ENCODE data around the gene MYOM1.
A peak's percentile ranks its signal among the peaks of the same experiment; 100 is the strongest.
"Not testable (repeated sequence)": the region's sequence is repeated elsewhere in the genome, so short reads cannot be mapped to it uniquely, and the experiment has no call there.

Gene MYOM1

DNA sequence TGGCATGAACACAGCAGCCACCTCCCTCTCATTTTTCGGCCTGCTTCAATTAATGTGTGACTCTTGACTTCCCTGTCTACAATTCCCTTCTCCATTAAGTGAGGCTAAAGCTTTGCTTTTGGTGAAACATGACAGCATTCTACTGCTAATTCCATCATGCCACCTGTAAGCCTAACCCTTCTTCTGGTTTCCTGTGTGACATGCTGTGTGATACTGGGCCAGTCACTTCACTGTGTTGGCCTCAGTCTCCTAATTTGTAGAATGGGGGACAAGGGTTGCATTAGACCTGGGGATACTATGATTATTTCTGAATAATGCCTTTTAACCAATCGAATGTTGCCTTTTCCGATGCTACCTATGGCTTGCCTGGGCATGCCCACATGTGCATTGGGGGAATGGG, 146.4 kb downstream of the MYOM1 start:
- DNase-seq, result not testable (repeated sequence)

DNA sequence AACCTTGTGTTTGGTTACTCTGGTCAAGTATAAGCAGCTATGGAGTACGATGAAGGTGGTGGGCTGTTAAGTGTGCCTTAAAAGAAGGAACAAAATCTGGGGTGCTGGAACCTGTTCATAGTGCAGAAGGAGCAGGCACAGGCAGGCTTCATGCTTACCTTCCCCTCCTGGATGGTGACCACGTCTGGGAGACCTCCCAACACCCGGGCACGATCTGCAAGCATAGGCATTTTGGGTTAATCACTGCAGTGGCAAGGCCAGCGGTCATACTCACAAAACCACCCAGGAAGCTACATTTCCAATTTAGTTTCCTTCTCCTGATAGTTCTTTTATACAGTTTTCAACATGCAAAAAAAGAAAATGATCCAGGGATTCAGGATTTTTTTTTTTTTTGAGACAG, 148.1 kb downstream of the MYOM1 start:
- no peak for DNase-seq

DNA sequence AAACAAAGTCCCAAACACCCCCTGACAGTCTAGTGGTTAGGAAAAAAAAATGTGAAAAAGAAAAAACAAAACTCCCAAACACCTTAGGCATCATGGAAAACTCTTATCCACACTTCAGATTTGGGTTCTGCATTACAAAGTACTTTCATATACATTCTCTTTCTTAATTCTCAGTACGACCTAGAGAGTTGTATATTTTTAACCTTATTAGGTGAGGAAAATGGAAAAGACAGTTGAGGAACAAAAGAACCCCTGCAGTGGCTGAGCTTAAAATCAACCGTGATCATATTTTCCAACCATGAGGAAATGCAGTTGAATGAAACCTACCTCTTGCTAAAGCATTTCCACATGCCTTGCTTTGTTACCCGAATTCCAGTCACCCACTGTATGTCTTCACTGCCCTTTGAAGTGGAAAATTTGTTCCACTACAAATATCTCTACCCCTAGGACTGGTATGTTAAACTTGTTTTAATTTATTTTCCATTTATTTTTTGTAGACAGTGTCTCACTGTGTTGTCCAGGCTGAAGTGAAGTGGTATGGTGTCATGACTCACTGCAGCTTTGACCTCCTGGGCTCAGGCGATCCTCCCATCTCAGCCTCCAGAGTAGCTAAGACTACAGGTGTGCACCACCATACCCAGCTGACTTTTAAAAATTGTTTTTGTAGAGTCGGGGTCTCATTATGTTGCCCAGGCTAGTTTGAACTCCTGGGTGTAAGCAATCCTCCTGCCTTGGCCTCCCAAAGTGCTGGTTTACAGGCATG, 149.9 kb downstream of the MYOM1 start:
- DNase-seq, result no peak

GRCh38 chr18:3067722-3068121, 152.0 kb downstream of the MYOM1 start:
- DNase-seq, result peak; percentile 7

- DNase-seq, result no peak
Observed at GRCh38 chr18:3067165-3067661, 152.6 kb downstream of the MYOM1 start.

GRCh38 chr18:3066341-3067110, 153.2 kb downstream of the MYOM1 start:
- no peak for DNase-seq

DNA sequence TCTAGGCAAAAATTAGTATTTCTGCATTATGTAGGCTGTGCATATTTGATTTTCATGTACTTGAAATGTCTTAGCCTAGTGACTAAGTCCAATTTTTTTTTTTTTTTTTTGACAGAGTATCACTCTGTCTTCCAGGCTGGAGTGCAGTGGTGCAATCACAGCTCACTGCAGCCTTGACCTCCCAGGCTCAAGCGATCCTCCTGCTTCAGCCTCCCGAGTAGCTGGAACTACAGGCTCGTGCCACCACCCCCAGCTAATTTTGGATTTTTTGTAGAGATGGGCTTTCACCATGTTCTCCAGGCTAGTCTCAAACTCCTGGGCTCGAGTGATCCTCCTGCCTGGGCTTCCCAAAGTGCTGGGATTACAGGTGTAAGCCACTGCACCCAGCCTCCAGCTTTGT, 156.0 kb downstream of the MYOM1 start:
- DNase-seq, result not testable (repeated sequence)

DNA sequence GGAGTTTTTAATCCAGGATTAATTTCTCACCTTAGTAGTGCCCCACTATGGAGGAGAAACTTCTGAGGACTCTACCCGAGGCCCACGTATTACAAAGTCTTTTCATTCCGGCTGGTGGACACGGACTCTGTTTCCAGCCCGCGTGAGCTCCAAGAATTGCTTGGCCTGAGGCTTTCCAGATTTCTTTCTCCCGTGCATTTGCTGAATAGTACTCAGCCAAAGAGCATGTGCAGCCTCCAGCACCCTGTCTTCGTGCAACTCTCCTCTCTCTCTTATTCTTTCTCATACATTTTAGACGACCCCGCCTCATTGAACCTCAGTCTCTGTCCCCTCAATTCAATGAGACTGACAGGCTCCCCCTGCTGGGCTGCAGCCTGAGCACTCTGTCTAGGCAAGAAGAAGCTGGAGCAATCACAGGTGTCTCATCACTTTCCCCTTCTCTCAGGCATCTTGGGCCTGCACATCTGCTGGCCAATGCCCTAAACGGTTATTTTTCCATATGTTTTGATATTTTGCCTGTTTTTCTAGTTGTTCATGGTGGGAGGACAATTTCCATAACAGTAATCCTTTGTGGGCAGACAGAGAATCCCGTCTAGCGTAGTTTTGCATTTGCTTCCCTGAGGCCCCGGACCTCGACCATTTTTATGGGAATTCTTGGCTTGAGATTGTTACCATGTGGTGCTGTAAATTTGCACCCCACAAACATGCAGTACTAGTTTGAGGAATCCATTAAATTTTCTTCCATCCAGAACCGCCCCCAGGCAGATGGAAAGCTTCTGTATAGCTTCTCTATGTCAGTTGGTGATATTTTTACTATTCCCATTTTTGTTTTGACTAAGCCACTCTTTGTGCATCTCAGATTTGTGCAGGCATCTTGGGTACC, 156.7 kb downstream of the MYOM1 start:
- DNase-seq, result no peak

- no peak for DNase-seq
Observed at GRCh38 chr18:3061581-3062312, 158.0 kb downstream of the MYOM1 start.

- no peak for DNase-seq
Observed at GRCh38 chr18:3060667-3061580, 158.8 kb downstream of the MYOM1 start.

- no peak for DNase-seq
Observed at GRCh38 chr18:3059272-3059671, 160.5 kb downstream of the MYOM1 start.

DNA sequence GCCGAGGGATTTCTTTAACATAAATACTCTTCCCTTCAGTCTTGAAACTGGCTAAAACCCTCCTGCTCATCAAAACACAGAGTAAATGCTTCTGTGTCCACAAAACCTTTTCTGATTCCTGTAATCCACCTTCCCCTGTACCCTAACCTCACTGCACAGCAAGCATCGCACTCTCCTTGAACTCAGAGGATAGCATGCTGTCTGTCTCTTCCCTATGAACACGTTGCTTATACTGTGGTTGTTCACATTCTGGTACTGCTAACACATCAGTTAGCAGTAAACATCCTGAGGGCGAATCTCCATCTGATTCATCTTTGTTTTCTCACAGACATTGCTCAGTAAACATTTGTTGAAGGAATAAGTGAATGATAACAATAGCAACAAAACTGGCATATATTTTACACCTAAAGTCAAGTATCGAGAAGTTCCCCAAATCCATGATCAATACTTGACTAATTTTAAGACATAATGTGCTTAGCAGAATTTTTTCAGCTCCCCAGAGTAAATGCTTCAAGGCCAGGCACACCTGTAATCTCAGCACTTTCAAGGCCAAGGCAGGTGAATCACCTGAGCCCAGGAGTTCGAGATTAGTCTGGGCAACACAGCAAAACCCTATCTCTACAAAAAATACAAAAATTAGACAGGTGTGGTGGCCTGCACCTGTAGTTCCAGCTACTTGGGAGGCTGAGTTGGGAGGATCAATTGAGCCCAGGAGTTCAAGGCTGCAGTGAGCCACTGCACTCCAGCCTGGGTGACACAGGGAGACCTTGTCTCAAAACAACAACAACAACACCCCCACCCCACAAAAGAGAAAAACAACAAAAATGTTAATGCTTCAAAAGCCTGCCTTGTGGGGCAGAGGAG, 161.2 kb downstream of the MYOM1 start:
- DNase-seq, result no peak

DNA sequence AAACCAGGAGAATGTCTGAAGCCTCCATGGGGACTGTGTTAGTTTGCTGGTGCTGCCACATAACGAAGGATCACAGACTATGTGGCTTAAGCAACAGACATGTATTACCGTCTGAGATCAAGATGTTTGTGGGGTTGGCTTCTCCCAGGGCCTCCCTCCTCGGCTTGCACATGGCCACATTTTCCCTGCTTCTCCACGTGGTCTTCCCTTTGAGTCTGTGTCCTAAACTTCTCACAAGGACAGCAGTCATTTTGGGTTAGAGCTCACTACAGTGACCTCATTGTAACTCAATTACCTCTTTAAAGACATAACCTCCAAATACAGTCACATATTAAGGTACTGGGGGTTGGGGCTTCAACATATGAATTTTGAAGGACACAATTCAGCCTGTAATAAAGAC, 162.2 kb downstream of the MYOM1 start:
- no peak for DNase-seq

GRCh38 chr18:3056311-3056710, 163.5 kb downstream of the MYOM1 start:
- DNase-seq, result no peak

DNA sequence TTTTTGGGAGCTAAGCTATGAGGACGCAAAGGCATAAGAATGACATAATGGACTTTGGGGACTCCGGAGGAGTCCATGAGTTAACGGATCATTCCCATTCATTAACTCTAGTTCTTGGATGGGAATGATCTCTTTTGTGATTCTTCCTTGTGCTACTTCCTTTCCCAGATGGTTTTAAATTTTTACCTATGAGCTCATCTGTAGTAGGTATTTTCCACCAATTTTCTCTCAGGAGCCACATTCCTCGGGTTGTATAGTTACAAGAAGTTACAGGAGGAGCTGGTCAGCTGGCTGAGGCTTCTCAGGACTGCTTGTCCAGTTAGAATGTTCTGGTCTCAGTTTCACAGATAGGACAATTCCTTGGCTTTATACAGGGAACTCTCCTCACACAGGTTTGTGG, 164.0 kb downstream of the MYOM1 start:
- no peak for DNase-seq

- no peak for DNase-seq
Observed at GRCh38 chr18:3055186-3055728, 164.5 kb downstream of the MYOM1 start.

DNA sequence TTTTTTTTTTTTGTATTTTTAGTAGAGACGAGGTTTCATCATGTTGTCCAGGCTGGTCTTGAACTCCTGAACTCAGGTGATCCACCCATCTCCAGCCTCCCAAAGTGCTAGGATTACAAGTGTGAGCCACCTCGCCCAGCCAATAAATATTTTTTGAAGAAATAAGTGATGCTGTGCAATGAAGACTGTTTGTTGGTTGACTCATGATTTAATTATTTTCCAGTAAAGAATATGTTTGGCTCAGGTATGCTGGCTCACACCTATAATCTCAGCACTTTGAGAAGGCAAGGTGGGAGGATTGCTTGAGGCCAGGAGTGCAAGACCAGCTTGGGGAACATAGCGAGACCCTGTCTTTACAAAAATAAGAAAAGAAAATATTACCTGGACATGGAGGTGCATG, 165.0 kb downstream of the MYOM1 start:
- no peak for DNase-seq

GRCh38 chr18:3054214-3054613, 165.6 kb downstream of the MYOM1 start:
- no peak for DNase-seq

GRCh38 chr18:3053081-3053480, 166.7 kb downstream of the MYOM1 start:
- no peak for DNase-seq

DNA sequence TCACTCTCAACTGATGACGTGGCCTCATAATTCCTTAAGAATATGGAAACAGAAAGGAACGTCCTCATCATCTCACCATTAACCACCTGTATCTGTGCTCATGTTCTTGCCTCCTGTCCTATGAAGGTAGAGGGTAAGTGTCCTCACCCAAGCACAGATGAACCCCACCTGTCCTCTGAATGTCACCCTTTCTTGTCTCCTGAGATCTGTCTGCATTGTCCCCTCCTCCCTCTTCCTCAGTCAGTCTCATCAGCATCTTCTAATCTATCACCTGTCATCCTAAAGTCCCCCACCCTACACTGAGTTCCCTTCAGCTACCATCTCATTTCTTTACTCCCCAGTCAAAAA, 167.4 kb downstream of the MYOM1 start:
- no peak for DNase-seq
